Dedifferentiated amniotic fluid mesenchymal stem cell (primary cell): Measurements from ENCODE around the gene CRLF2.
A peak's percentile ranks its signal among the peaks of the same experiment; 100 is the strongest.
"Not testable (repeated sequence)": the region's sequence is repeated elsewhere in the genome, so short reads cannot be mapped to it uniquely, and the experiment has no call there.

Source experiments
- DNase-seq: peaks from one replicate; pipeline ENCODE4 v3.0.0-alpha.2; 2016; ENCODE audit errors: extremely low spot score

The CRLF2 gene

GRCh38 chrX:1213971-1214370 is 1.5 kb upstream of the CRLF2 start:
- no peak for DNase-seq

- no peak for DNase-seq
Measured at GRCh38 chrX:1210844-1211243, 1.6 kb downstream of the CRLF2 start.

- DNase-seq: no peak
Measured at GRCh38 chrX:1207496-1208025, 4.9 kb downstream of the CRLF2 start.

GRCh38 chrX:1205681-1206611 is 6.5 kb downstream of the CRLF2 start:
- DNase-seq: peak; percentile 58

- no peak for DNase-seq
Measured at GRCh38 chrX:1202251-1202650, 10.2 kb downstream of the CRLF2 start.

- no peak for DNase-seq
Measured at GRCh38 chrX:1196436-1196835, 16.0 kb downstream of the CRLF2 start.

GRCh38 chrX:1192196-1192595 is 20.3 kb downstream of the CRLF2 start:
- not testable (repeated sequence) for DNase-seq

GRCh38 chrX:1190596-1191145 is 21.8 kb downstream of the CRLF2 start:
- DNase-seq: no peak

GRCh38 chrX:1185561-1185960 is 26.9 kb downstream of the CRLF2 start:
- DNase-seq: no peak

- DNase-seq: no peak
Measured at GRCh38 chrX:1182211-1182610, 30.2 kb downstream of the CRLF2 start.

GRCh38 chrX:1181661-1182060 is 30.8 kb downstream of the CRLF2 start:
- not testable (repeated sequence) for DNase-seq

- DNase-seq: no peak
Measured at GRCh38 chrX:1181170-1181569, 31.3 kb downstream of the CRLF2 start.

GRCh38 chrX:1178580-1179057 is 33.8 kb downstream of the CRLF2 start:
- DNase-seq: no peak

- not testable (repeated sequence) for DNase-seq
Measured at GRCh38 chrX:1176531-1177320, 35.7 kb downstream of the CRLF2 start.

- DNase-seq: not testable (repeated sequence)
Measured at GRCh38 chrX:1174609-1175545, 37.6 kb downstream of the CRLF2 start.

GRCh38 chrX:1173435-1173834 is 39.0 kb downstream of the CRLF2 start:
- not testable (repeated sequence) for DNase-seq

GRCh38 chrX:1172496-1172895 is 40.0 kb downstream of the CRLF2 start:
- DNase-seq: no peak

GRCh38 chrX:1171915-1172314 is 40.5 kb downstream of the CRLF2 start:
- DNase-seq: not testable (repeated sequence)

GRCh38 chrX:1170243-1170642 is 42.2 kb downstream of the CRLF2 start:
- no peak for DNase-seq

GRCh38 chrX:1169189-1169588 is 43.3 kb downstream of the CRLF2 start:
- DNase-seq: no peak

- no peak for DNase-seq
Measured at GRCh38 chrX:1167918-1168481, 44.4 kb downstream of the CRLF2 start.
